ENCODE measurements around the gene CDSN. TPM values are rescaled to one million over a fixed set of nuclear protein-coding genes. Genes with fewer than 3 reads are reported as not detected.
A peak's percentile ranks its signal among the peaks of the same experiment; 100 is the strongest.
"Not testable (repeated sequence)": the region's sequence is repeated elsewhere in the genome, so short reads cannot be mapped to it uniquely, and the experiment has no call there.

Gene CDSN
- total RNA-seq, 2 experiments from 2014 or later = not detected

- no peak overlapping the region for H3K4me3 Mint-ChIP-seq
- no peaks in the 10 kb centered on the region for H3K27me3 Mint-ChIP-seq (ENCODE audit: low read depth)
- no peaks in the 10 kb centered on the region for H3K36me3 Mint-ChIP-seq (ENCODE audit: low read depth)
- no peaks in the 10 kb centered on the region for H3K9me3 Mint-ChIP-seq
- intact Hi-C loops (cut with micrococcal nuclease) = loop anchor here (1.0 to 2.0 kb wide), 2 partner anchors 18 to 154 kb away; no protein-coding TSS in a partner anchor
- H3K27ac Mint-ChIP-seq = no peak overlapping the region
- H3K4me1 Mint-ChIP-seq (ENCODE audit: low read depth) = no peaks in the 10 kb centered on the region
- CTCF ChIA-PET = interaction anchor here (0.6 to 3.5 kb wide), 15 partner anchors 11 to 240 kb away, joined by 3 to 27 read pairs (median 4); partner anchors contain the start of genes MUCL3 and VARS2
- peak; percentile 84 for DNase-seq
These were observed 51.4 kb downstream of the CDSN start for GRCh38 chr6:31068669-31069340.

- CTCF ChIA-PET = interaction anchor here (0.7 to 3.5 kb wide), 5 partner anchors 11 to 153 kb away, joined by 3 to 26 read pairs (median 6); no protein-coding TSS in a partner anchor
- not testable (repeated sequence) for H3K4me1 Mint-ChIP-seq (ENCODE audit: low read depth); H3K27ac Mint-ChIP-seq; H3K9me3 Mint-ChIP-seq; DNase-seq; H3K27me3 Mint-ChIP-seq (ENCODE audit: low read depth); H3K36me3 Mint-ChIP-seq (ENCODE audit: low read depth); H3K4me3 Mint-ChIP-seq
- intact Hi-C loops (cut with micrococcal nuclease) = loop anchor here (2.0 kb wide), 1 partner anchor 19 kb away; no protein-coding TSS in a partner anchor
These were observed 52.2 kb downstream of the CDSN start for GRCh38 chr6:31067891-31068668.

- DNase-seq; CTCF ChIA-PET; H3K36me3 Mint-ChIP-seq (ENCODE audit: low read depth); H3K27me3 Mint-ChIP-seq (ENCODE audit: low read depth); H3K4me1 Mint-ChIP-seq (ENCODE audit: low read depth); H3K27ac Mint-ChIP-seq; H3K4me3 Mint-ChIP-seq; intact Hi-C loops (cut with micrococcal nuclease); H3K9me3 Mint-ChIP-seq: not testable (repeated sequence)
These were observed 53.2 kb downstream of the CDSN start for GRCh38 chr6:31067028-31067427.

GRCh38 chr6:31065556-31065955, 54.7 kb downstream of the CDSN start:
- no peaks in the 10 kb centered on the region for H3K36me3 Mint-ChIP-seq (ENCODE audit: low read depth)
- no peak for DNase-seq
- H3K4me1 Mint-ChIP-seq (ENCODE audit: low read depth) = no peaks in the 10 kb centered on the region
- no peaks in the 10 kb centered on the region for H3K27me3 Mint-ChIP-seq (ENCODE audit: low read depth)
- H3K27ac Mint-ChIP-seq = no peak overlapping the region
- intact Hi-C loops (cut with micrococcal nuclease) = no loop called here
- CTCF ChIA-PET = no interaction called here
- H3K4me3 Mint-ChIP-seq = no peak overlapping the region
- no peaks in the 10 kb centered on the region for H3K9me3 Mint-ChIP-seq

Other genes with a start within 250 kb of the CDSN start
- gene DDR1, start 235.9 kb downstream of the CDSN start, total RNA-seq = 10 to 100 TPM in 1 of 2 experiments, 1 to 10 TPM in 1; 9.5 to 10.1 TPM
- gene GTF2H4, start 212.2 kb downstream of the CDSN start, total RNA-seq = 10 to 100 TPM; 33.3 to 42.4 TPM
- 10 to 100 TPM; 78.1 to 82.8 TPM for gene VARS2, start 206.2 kb downstream of the CDSN start, total RNA-seq
- gene SFTA2, start 188.3 kb downstream of the CDSN start, total RNA-seq = not detected
- not detected for gene MUCL3, start 179.5 kb downstream of the CDSN start, total RNA-seq
- gene MUC21, start 136.7 kb downstream of the CDSN start, total RNA-seq = not detected
- gene MUC22, start 110.0 kb downstream of the CDSN start, total RNA-seq = not detected
- not detected for gene C6orf15, start 7.9 kb downstream of the CDSN start, total RNA-seq
- gene PSORS1C1, start 5.6 kb downstream of the CDSN start, total RNA-seq = under 1 TPM; 0.29 to 0.40 TPM
- gene PSORS1C2, start 18.6 kb upstream of the CDSN start, total RNA-seq = not detected
- gene CCHCR1, start 37.4 kb upstream of the CDSN start, total RNA-seq = 10 to 100 TPM; 40.0 to 44.5 TPM
- gene TCF19, start 38.1 kb upstream of the CDSN start, total RNA-seq = 10 to 100 TPM; 72.0 to 73.3 TPM
- gene POU5F1, start 50.2 kb upstream of the CDSN start, total RNA-seq = under 1 TPM in 1 of 2 experiments, not detected in 1; 0.48 TPM
- gene HLA-C, start 151.6 kb upstream of the CDSN start, total RNA-seq = 1,000 to 10,000 TPM; 1,018 to 1,049 TPM
- 1,000 to 10,000 TPM; 3,225 to 3,295 TPM for gene HLA-B, start 236.7 kb upstream of the CDSN start, total RNA-seq